Measurements from ENCODE around the gene BASP1. TPM values are rescaled to one million over a fixed set of nuclear protein-coding genes. Genes with fewer than 3 reads are reported as not detected.

BASP1 gene
- total RNA-seq, 1 experiment from 2014 or later: 0.34 TPM

- no peaks in the 10 kb centered on the region for H3K9me3 ChIP-seq (ENCODE audit: control insufficient read depth in 1 of 2, insufficient read depth in 1 of 2, low read depth in 1 of 2, low read length in 2 of 2)
- peaks cover 15% of the 10 kb centered on the region; the same call in 1 of the 2 replicates for H3K27me3 ChIP-seq (ENCODE audit: insufficient read depth, low read length)
- no peak overlapping the region for H3K9ac ChIP-seq (ENCODE audit: low read length)
- no peaks in the 10 kb centered on the region; a peak in 1 of 4 replicates for H3K36me3 ChIP-seq (ENCODE audit: control insufficient read depth in 1 of 2, insufficient read depth in 2 of 2, low read length in 2 of 2)
- H3K4me1 ChIP-seq (ENCODE audit: control insufficient read depth in 1 of 2, insufficient read depth in 2 of 2, low read length in 2 of 2): no peaks in the 10 kb centered on the region
- ATAC-seq (no peak), DNase-seq (ENCODE audit: low read depth, low spot score) (no peak)
- no peak for TF ChIP-seq FOSL1 (IDR thresholded peaks at IDR 0.05; ENCODE audit: low read depth)
- no peak for TF ChIP-seq REST (IDR thresholded peaks at IDR 0.05; ENCODE audit: low read depth)
- TF ChIP-seq POLR2AphosphoS5 (IDR thresholded peaks at IDR 0.05; ENCODE audit: low read depth, low read length): no peak
- no peak for TF ChIP-seq ATF3 (IDR thresholded peaks at IDR 0.05)
- no peak for TF ChIP-seq EZH2 (IDR thresholded peaks at IDR 0.05)
- TF ChIP-seq ELF1 (IDR thresholded peaks at IDR 0.05; ENCODE audit: borderline replicate concordance, low read depth): no peak
- H3K9me2 ChIP-seq (ENCODE audit: insufficient read depth): no peaks in the 10 kb centered on the region
- ChIA-PET POLR2A (no interaction called here), RAD21 (ENCODE audit: low non-redundant PET in 1 of 2, low total read pairs in 2 of 2, uncharacterized antibody in 2 of 2, unreplicated experiment in 2 of 2) (no interaction called here), CTCF (interaction anchor here (1.8 kb wide), 1 partner anchor 9 kb away, joined by 8 read pairs; no protein-coding TSS in a partner anchor)
- H3K27ac ChIP-seq (ENCODE audit: low read depth, low read length): no peak overlapping the region
- H3K79me2 ChIP-seq (ENCODE audit: insufficient read depth, low read length): no peaks in the 10 kb centered on the region
- H4K20me1 ChIP-seq (ENCODE audit: insufficient read depth): no peaks in the 10 kb centered on the region
- intact Hi-C loops (cut with micrococcal nuclease): no loop called here
- no peak overlapping the region for H3K4me2 ChIP-seq (ENCODE audit: low read length)
- H2AFZ ChIP-seq (ENCODE audit: low read depth, low read length, poor library complexity, severe bottlenecking): no peak overlapping the region
- H3K4me3 ChIP-seq (replicated peaks in 1 of 2; ENCODE audit: low read depth in 1 of 2, low read length in 2 of 2): no peak overlapping the region
- BruUV-seq (replicated peaks): no TSS peak
Observed at GRCh38 chr5:17224858-17225511, 7.6 kb downstream of the BASP1 start.
